ENCODE data around the gene SYNC.

- TF ChIP-seq CTCF (conservative IDR thresholded peaks at IDR 0.05; ENCODE audit: low read length): no peak
- TF ChIP-seq EZH2phosphoT487 (IDR thresholded peaks at IDR 0.05; ENCODE audit: borderline replicate concordance, low read depth, low read length): no peak
Measured at GRCh38 chr1:32695098-32695904, 7.3 kb downstream of the SYNC start.
